Measurements from ENCODE around the gene NFKBIE. TPM values are rescaled to one million over a fixed set of nuclear protein-coding genes. Genes with fewer than 3 reads are reported as not detected.
A peak's percentile ranks its signal among the peaks of the same experiment; 100 is the strongest.

Gene NFKBIE
- total RNA-seq, 2 donors from 2014 or later = 3.8 to 8.7 TPM

DNA sequence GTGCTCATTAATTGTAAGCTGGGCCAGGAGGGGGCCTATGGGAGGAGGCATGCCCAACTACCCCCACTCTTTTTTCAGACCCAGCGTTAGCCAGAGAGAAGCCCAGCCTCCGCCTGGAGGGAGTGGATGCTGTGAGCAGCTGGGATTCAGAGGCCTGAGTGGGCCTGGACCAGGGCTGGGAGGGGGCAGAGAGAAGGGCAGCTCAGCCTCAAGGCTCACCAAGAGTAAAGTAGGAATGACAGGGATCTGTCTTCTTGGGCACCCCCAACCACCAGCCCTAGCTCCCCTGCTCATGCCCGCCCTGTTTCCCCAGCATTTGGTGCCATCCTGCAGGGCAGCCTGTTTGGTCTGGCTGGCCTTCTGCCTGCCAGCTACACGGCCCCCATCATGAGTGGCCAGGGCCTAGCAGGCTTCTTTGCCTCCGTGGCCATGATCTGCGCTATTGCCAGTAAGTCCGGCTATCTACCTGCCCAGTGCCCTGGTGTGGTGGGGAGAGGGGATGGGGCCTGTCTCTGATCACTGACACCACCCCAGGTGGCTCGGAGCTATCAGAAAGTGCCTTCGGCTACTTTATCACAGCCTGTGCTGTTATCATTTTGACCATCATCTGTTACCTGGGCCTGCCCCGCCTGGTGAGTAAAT is 35.2 kb downstream of the NFKBIE start:
- TF ChIP-seq, protein P1, sequence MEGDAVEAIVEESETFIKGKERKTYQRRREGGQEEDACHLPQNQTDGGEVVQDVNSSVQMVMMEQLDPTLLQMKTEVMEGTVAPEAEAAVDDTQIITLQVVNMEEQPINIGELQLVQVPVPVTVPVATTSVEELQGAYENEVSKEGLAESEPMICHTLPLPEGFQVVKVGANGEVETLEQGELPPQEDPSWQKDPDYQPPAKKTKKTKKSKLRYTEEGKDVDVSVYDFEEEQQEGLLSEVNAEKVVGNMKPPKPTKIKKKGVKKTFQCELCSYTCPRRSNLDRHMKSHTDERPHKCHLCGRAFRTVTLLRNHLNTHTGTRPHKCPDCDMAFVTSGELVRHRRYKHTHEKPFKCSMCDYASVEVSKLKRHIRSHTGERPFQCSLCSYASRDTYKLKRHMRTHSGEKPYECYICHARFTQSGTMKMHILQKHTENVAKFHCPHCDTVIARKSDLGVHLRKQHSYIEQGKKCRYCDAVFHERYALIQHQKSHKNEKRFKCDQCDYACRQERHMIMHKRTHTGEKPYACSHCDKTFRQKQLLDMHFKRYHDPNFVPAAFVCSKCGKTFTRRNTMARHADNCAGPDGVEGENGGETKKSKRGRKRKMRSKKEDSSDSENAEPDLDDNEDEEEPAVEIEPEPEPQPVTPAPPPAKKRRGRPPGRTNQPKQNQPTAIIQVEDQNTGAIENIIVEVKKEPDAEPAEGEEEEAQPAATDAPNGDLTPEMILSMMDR (IDR thresholded peaks at IDR 0.05) = no peak
- Histone ChIP-seq H3K4me1 (peaks cover 0 to 85% of the 10 kb centered on the region in 2 donors), H3K27me3 (no peaks in the 10 kb centered on the region), H3K36me3 (peaks cover 38% of the 10 kb centered on the region), H3K9me3 (no peaks in the 10 kb centered on the region), H3K27ac (peak overlapping the region; percentile 98), H3K4me3 (no peak overlapping the region)
- DNase-seq (ENCODE audit: low spot score) = no peak

- TF ChIP-seq, protein P1 (IDR thresholded peaks at IDR 0.05) = no peak
- Histone ChIP-seq H3K4me1 (peaks cover 0 to 85% of the 10 kb centered on the region in 2 donors), H3K9me3 (no peaks in the 10 kb centered on the region), H3K27me3 (no peaks in the 10 kb centered on the region), H3K4me3 (no peak overlapping the region), H3K36me3 (peaks cover 38% of the 10 kb centered on the region), H3K27ac (peak overlapping the region; percentile 98)
- no peak for DNase-seq (ENCODE audit: low spot score)
Measured at GRCh38 chr6:44229376-44230033, 35.8 kb downstream of the NFKBIE start.

- Histone ChIP-seq H3K27ac (peak overlapping the region; percentile 98), H3K4me1 (peaks cover 0 to 85% of the 10 kb centered on the region in 2 donors), H3K4me3 (peak overlapping the region in 1 of 2 donors; percentile 39)
Measured at GRCh38 chr6:44228836-44229235, 36.5 kb downstream of the NFKBIE start.

GRCh38 chr6:44228433-44228832 is 36.9 kb downstream of the NFKBIE start:
- H3K27me3 ChIP-seq = no peaks in the 10 kb centered on the region
- H3K4me1 ChIP-seq = peaks cover 0 to 84% of the 10 kb centered on the region in 2 donors
- DNase-seq (ENCODE audit: low spot score) = no peak
- no peaks in the 10 kb centered on the region for H3K9me3 ChIP-seq
- TF ChIP-seq, protein P1 (IDR thresholded peaks at IDR 0.05) = no peak
- peaks cover 38% of the 10 kb centered on the region for H3K36me3 ChIP-seq
- peak overlapping the region in 1 of 2 donors; percentile 39 for H3K4me3 ChIP-seq
- peak overlapping the region; percentile 98 for H3K27ac ChIP-seq

More at GRCh38 chr6:44228836-44229235, 36.5 kb downstream of the NFKBIE start:
- TF ChIP-seq, protein P1 (IDR thresholded peaks at IDR 0.05) = no peak
- no peak for DNase-seq (ENCODE audit: low spot score)
- Histone ChIP-seq H3K27me3 (no peaks in the 10 kb centered on the region), H3K36me3 (peaks cover 38% of the 10 kb centered on the region), H3K9me3 (no peaks in the 10 kb centered on the region)

DNA sequence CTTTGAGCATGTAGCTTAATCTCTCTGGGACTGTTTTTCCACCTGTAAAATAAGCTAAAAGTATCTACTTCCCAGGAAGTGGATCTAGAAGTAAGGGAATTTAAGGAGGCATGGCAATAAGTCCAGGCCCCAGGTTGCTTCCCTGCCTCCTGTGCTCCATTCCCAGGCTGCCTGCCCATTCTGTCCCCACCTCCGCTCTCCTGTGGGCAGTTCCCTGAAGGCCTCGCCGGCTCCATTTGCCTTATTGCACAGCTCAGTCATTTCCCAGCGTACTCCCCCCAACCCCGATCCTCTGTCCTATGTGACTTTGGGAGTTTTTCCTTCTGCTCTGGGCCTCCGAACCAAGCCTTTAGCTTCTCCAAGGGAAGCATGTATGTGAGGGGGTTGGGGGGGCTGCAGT is 37.3 kb downstream of the NFKBIE start:
- TF ChIP-seq, protein P1 (IDR thresholded peaks at IDR 0.05) = no peak
- Histone ChIP-seq H3K4me3 (peak overlapping the region in 1 of 2 donors; percentile 39), H3K4me1 (peaks cover 0 to 81% of the 10 kb centered on the region in 2 donors), H3K36me3 (peaks cover 38% of the 10 kb centered on the region), H3K27me3 (no peaks in the 10 kb centered on the region), H3K9me3 (no peaks in the 10 kb centered on the region), H3K27ac (peak overlapping the region; percentile 98)
- no peak for DNase-seq (ENCODE audit: low spot score)
